PC-9 (cell line): ENCODE data around the gene KRT15.

Experiments
- EZH2 ChIP-seq: fragments of 200-600 bp; sonication (generic); IDR thresholded peaks from 2 replicates; pipeline ENCODE4 v1.8.0; 2017; ENCODE audit warnings: antibody characterized with exemption, low read depth
- TF ChIP-seq, protein P1 (sequence below): fragments of 200-600 bp; sonication (generic); conservative IDR thresholded peaks from 2 replicates; pipeline ENCODE4 v1.6.1; 2017; ENCODE audit warnings: mixed run types, antibody characterized with exemption, mild to moderate bottlenecking, moderate library complexity

DNA sequence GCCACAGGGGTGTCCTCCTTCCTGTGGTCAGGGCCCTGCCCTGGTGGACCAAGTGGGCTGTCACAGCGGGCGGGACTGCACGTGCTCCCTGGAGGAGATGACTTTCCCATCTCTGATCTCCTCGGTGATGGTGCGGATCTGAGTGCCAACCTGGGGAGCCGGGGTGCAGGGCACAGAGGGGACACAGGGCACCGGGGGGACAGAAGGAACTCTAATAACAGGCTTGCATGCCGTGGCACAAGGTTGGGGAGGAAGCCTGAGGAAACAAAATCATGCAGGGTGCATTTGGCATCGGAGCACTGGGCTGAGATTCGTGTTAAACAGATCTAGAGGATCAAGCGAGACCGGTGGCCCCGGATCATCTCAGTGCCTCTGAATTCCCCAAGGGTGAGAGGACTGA lies 32.4 kb downstream of the KRT15 start:
- TF ChIP-seq, protein P1, sequence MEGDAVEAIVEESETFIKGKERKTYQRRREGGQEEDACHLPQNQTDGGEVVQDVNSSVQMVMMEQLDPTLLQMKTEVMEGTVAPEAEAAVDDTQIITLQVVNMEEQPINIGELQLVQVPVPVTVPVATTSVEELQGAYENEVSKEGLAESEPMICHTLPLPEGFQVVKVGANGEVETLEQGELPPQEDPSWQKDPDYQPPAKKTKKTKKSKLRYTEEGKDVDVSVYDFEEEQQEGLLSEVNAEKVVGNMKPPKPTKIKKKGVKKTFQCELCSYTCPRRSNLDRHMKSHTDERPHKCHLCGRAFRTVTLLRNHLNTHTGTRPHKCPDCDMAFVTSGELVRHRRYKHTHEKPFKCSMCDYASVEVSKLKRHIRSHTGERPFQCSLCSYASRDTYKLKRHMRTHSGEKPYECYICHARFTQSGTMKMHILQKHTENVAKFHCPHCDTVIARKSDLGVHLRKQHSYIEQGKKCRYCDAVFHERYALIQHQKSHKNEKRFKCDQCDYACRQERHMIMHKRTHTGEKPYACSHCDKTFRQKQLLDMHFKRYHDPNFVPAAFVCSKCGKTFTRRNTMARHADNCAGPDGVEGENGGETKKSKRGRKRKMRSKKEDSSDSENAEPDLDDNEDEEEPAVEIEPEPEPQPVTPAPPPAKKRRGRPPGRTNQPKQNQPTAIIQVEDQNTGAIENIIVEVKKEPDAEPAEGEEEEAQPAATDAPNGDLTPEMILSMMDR = no peak
- TF ChIP-seq EZH2 = no peak
